ENCODE data around the gene KLHL8.

KLHL8 gene

DNA sequence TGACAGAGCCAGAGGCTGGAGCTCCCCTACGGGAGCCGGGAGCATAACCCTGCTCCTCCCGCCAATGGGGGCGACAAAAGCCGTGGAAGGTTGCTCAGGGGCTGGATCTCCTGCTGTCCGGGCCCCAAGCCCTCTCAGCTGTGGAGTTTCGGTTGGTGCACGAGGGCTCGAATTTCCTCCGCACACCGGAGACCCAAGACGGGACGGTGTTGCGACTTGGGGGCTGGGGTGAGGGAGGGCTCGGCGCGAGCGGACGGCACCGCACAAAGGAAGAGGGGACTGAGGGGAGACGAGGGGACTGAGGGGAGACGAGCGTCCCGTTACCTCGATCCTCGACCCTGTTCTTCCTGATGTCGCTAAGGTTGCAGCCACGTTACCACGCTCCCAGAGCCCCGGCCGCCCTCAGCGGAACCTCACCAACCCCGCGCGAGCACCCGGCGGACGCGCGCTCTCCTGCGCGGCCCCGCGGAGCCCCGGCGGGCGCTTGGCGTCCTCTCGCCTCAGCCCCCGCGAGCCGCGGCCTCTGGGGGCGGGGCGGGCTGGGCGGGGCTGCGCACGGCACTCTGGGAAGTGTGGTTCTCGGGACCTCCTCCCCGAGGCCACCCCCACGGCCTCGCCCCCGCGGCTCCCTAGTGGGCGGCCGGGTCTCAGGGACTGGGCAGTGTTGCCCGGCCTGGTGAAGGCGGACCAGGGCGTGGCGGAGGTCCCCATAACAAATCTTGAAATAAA is at the start of gene KLHL8:
TSS of gene KLHL8 (minus strand) at position 525 of the 729 bp plus-strand sequence. CDS start 25,079 bp downstream, outside the sequence.
- no peaks in the 10 kb centered on the region for H3K9me3 ChIP-seq
- H3K4me3 ChIP-seq, result peak within 1 kb of the TSS; percentile 89
- in situ Hi-C loops (cut with MboI; ENCODE audit: low sequenced_read_pairs), result no loop called here
- H3K4me1 ChIP-seq, result peaks cover 13% of the 10 kb centered on the region
- peak; percentile 77 to 90 for DNase-seq (ENCODE audit: low spot score in 2 of 2)
- H3K36me3 ChIP-seq (replicated peaks), result no peaks in the 10 kb centered on the region; the same call in 1 of the 2 replicates
- H3K27me3 ChIP-seq (ENCODE audit: low read depth), result no peaks in the 10 kb centered on the region

DNA sequence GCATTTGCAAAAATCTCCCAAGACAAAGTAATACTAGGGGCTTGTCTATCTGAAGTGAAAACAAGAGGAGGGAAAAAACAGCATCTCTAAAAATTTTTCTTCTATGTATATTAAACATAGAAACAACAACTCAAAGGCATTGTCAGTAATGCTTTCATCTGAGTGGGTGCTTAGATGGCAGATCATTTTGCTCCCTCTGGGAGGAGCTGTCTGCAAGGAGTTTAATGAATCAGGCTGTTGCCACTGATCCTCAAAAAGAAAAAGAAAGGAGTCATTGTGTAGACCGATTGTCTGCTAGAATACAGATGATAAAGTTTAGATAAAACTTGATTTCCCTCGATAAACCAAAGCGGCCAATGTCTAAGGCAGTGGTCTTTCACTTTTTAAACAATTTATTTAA is 49.7 kb upstream of the KLHL8 start:
- H3K36me3 ChIP-seq (replicated peaks), result no peaks in the 10 kb centered on the region
- H3K4me1 ChIP-seq, result 0 out of 2 replicates have a peak, but pooled peaks cover 3% of the 10 kb centered on the region
- H3K4me3 ChIP-seq, result no peak overlapping the region
- in situ Hi-C loops (cut with MboI; ENCODE audit: low sequenced_read_pairs), result loop anchor here (5.0 to 25.0 kb wide), 2 partner anchors 192 to 567 kb away; partner anchors contain the start of gene MEPE
- peak; percentile 51 to 84 for DNase-seq (ENCODE audit: low spot score in 2 of 2)
- H3K27me3 ChIP-seq (ENCODE audit: low read depth), result no peaks in the 10 kb centered on the region
- H3K9me3 ChIP-seq, result no peaks in the 10 kb centered on the region

DNA sequence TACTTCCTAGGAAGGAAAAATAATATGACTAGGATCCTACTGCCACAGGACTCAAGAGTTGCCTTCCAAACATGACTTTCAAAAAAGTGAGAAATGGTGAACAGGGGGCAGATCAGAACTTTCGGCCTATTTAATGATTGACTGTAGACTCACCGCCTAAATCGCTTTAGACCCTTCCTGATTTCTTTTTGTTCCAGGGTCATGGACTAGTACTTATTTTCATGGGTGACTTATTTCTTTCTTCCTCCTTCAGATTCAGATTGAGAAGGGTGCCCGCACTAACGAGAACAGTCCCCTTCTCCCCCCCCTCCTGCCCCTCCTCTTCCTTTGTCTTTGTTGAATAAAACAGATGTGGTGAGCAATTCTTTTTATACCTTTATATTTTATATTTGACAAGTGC is 48.0 kb upstream of the KLHL8 start:
- no peaks in the 10 kb centered on the region for H3K27me3 ChIP-seq (ENCODE audit: low read depth)
- H3K4me3 ChIP-seq, result no peak overlapping the region
- in situ Hi-C loops (cut with MboI; ENCODE audit: low sequenced_read_pairs), result loop anchor here (25.0 kb wide), 1 partner anchor 569 kb away; the partner anchor contains the start of gene MEPE
- no peaks in the 10 kb centered on the region for H3K9me3 ChIP-seq
- H3K4me1 ChIP-seq, result 0 out of 2 replicates have a peak, but pooled peaks cover 3% of the 10 kb centered on the region
- H3K36me3 ChIP-seq (replicated peaks), result no peaks in the 10 kb centered on the region
- no peak for DNase-seq (ENCODE audit: low spot score in 2 of 2)

DNA sequence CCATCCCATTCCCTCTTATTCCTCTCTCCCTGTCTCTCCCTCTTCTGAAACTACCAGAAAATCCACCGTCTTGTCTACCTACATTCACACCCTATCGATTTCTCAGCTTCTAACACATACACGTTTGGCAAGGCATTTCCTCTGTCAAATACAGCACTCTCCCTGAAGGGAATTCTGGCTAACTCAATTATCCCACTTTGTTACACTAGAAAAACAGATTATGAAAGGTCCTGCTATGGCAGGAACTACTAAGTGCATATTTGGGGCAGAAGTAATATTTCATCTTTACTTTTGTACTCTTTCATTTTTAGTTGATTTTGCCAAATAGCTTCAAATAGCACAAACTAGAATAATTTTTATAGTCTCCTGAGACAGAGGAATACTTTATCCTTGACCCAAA is 46.6 kb upstream of the KLHL8 start:
- in situ Hi-C loops (cut with MboI; ENCODE audit: low sequenced_read_pairs), result loop anchor here (25.0 kb wide), 1 partner anchor 570 kb away; the partner anchor contains the start of gene MEPE
- Histone ChIP-seq H3K9me3 (0 out of 2 replicates have a peak, but pooled peaks cover 7% of the 10 kb centered on the region), H3K4me1 (0 out of 2 replicates have a peak, but pooled peaks cover 3% of the 10 kb centered on the region), H3K36me3 (replicated peaks) (no peaks in the 10 kb centered on the region), H3K27me3 (ENCODE audit: low read depth) (no peaks in the 10 kb centered on the region), H3K4me3 (no peak overlapping the region)
- DNase-seq (ENCODE audit: low spot score in 2 of 2), result no peak

DNA sequence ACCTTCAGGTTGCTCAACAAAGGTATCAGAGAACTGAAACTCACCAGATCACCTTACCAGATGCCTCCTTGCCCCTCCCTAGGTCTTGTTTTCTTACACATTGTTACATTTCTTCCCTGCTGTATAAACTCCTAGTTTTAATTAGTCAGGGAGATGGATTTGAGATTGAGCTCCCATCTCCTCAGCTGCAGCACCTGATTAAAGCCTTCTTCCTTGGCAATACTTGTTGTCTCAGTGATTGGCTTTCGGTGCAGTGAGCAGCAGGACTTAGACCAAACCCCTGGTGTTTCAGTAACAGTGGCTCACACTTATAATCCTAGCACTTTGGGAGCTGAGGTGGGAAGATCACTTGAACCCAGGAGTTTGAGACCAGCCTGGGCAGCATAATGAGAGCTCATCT is 42.5 kb upstream of the KLHL8 start:
- Histone ChIP-seq H3K4me3 (no peak overlapping the region), H3K36me3 (replicated peaks) (no peaks in the 10 kb centered on the region), H3K4me1 (no peaks in the 10 kb centered on the region), H3K9me3 (0 out of 2 replicates have a peak, but pooled peaks cover 7% of the 10 kb centered on the region), H3K27me3 (ENCODE audit: low read depth) (no peaks in the 10 kb centered on the region)
- DNase-seq (ENCODE audit: low spot score in 2 of 2), result no peak
- in situ Hi-C loops (cut with MboI; ENCODE audit: low sequenced_read_pairs), result loop anchor here (25.0 kb wide), 1 partner anchor 574 kb away; the partner anchor contains the start of gene MEPE

DNA sequence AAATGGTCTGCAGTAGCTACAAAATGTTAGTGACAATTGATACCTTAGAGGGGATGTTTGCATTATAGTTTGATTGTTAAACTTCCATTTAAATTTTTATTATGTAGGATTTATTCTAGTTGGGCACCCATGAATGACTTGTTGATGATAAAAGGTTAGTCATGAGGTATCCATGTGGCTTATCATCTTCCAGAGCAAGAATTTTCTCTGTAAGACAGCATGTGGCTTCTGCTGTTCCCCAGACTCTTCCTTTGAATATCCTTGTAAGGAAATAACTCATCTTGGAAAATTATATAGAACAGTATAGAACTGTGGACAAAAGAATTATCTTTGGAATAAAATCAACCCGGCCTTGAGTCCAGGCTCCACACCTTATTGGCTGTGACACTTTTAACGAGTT is 40.1 kb upstream of the KLHL8 start:
- peaks cover 8% of the 10 kb centered on the region; the same call in 1 of the 2 replicates for H3K9me3 ChIP-seq
- no peak overlapping the region for H3K4me3 ChIP-seq
- H3K36me3 ChIP-seq (replicated peaks), result no peaks in the 10 kb centered on the region
- H3K27me3 ChIP-seq (ENCODE audit: low read depth), result no peaks in the 10 kb centered on the region
- no peak for DNase-seq (ENCODE audit: low spot score in 2 of 2)
- no peaks in the 10 kb centered on the region for H3K4me1 ChIP-seq
- in situ Hi-C loops (cut with MboI; ENCODE audit: low sequenced_read_pairs), result loop anchor here (25.0 kb wide), 1 partner anchor 577 kb away; the partner anchor contains the start of gene MEPE

DNA sequence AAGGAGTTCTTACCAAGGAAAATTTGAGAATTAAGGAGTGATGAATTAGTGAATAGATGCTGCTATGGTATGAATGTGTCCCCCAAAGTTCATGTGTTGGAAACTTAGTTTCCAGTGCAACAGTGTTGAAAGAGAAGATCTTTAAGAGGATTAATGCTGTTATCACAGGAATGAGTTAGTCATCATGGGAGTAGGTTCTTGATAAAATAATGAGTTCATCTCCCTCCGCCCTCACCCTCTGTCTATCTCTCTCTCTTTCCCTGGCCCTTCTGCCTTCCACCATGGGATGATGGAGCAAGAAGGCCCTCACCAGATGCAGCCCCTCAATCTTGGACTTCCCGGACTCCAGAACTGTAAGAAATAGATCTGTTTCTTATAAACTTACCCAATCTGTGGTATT is 38.3 kb upstream of the KLHL8 start:
- H3K27me3 ChIP-seq (ENCODE audit: low read depth), result no peaks in the 10 kb centered on the region
- in situ Hi-C loops (cut with MboI; ENCODE audit: low sequenced_read_pairs), result loop anchor here (25.0 kb wide), 1 partner anchor 579 kb away; the partner anchor contains the start of gene MEPE

DNA sequence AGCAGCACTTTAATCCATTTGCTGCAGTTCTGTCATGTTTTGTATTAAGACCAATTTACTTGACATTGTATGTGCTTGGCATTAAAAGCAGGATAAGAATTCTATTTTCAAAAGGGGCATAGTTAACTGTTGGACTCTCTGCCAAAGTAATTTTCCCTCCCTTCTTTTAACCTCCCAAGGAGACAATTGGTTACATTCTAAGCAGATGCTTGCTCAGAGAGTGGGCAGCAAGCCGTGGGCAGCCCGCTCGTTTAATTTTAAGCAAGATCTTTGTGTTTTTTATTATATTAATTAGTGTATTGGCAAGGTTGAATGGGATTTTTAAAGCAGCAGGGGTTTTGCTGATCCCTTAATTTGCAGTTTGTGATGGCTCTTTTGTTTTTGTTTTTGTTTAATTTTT is 37.1 kb upstream of the KLHL8 start:
- Histone ChIP-seq H3K36me3 (replicated peaks) (no peaks in the 10 kb centered on the region), H3K27me3 (ENCODE audit: low read depth) (no peaks in the 10 kb centered on the region), H3K4me1 (0 out of 2 replicates have a peak, but pooled peaks cover 2% of the 10 kb centered on the region), H3K4me3 (no peak overlapping the region), H3K9me3 (peaks cover 5% of the 10 kb centered on the region; the same call in 1 of the 2 replicates)
- no peak for DNase-seq (ENCODE audit: low spot score in 2 of 2)
- in situ Hi-C loops (cut with MboI; ENCODE audit: low sequenced_read_pairs), result loop anchor here (25.0 kb wide), 1 partner anchor 580 kb away; the partner anchor contains the start of gene MEPE

More for the DNA sequence above, 38.3 kb upstream of the KLHL8 start:
- Histone ChIP-seq H3K4me1 (0 out of 2 replicates have a peak, but pooled peaks cover 2% of the 10 kb centered on the region), H3K4me3 (no peak overlapping the region), H3K36me3 (replicated peaks) (no peaks in the 10 kb centered on the region), H3K9me3 (peaks cover 12% of the 10 kb centered on the region; the same call in 1 of the 2 replicates)
- DNase-seq (ENCODE audit: low spot score in 2 of 2), result no peak

DNA sequence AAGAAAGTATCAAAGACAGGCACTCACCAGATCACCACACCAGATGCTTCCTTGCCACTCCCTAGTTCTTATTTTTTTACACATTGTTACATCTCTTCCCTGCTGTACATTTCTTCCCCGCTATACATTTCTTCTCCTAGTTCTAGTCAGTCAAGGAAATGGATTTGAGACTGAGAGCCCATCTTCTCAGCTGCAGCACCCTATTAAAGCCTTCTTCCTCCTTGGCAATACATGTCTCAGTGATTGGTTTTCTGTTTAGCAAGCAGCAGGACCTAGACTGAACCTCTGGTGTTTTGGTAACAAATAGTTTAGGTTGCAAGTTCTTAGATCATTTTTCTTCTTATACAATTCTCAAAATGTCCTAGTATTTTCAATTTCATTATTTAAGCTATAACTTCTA is 35.3 kb upstream of the KLHL8 start:
- Histone ChIP-seq H3K36me3 (replicated peaks) (no peaks in the 10 kb centered on the region), H3K9me3 (peaks cover 5% of the 10 kb centered on the region; the same call in 1 of the 2 replicates), H3K4me1 (0 out of 2 replicates have a peak, but pooled peaks cover 2% of the 10 kb centered on the region), H3K4me3 (no peak overlapping the region), H3K27me3 (ENCODE audit: low read depth) (no peaks in the 10 kb centered on the region)
- no peak for DNase-seq (ENCODE audit: low spot score in 2 of 2)
- in situ Hi-C loops (cut with MboI; ENCODE audit: low sequenced_read_pairs), result loop anchor here (25.0 kb wide), 1 partner anchor 582 kb away; the partner anchor contains the start of gene MEPE

DNA sequence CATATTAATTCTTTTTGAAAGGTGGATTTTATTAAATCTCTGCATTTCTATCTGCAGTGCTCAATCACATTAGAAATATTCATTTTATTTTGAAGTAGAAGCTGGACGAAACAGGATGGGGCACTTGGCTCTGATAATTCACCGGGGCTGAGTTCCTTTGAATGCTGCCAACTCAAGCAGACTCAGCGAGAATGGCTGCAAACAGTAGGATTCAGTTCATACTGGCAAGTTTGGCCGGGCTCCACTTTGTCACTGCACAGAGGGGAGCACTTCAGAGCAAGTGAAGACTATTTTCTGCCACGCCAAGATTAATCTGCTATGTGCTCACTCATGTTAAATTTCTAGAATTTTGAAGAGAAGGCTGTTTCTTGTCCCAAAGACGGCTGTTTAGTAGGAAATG is 30.7 kb upstream of the KLHL8 start:
- H3K4me1 ChIP-seq, result 0 out of 2 replicates have a peak, but pooled peaks cover 2% of the 10 kb centered on the region
- H3K9me3 ChIP-seq, result peaks cover 5% of the 10 kb centered on the region; the same call in 1 of the 2 replicates
- H3K36me3 ChIP-seq (replicated peaks), result no peaks in the 10 kb centered on the region
- no peak for DNase-seq (ENCODE audit: low spot score in 2 of 2)
- H3K27me3 ChIP-seq (ENCODE audit: low read depth), result no peaks in the 10 kb centered on the region
- no peak overlapping the region for H3K4me3 ChIP-seq
- in situ Hi-C loops (cut with MboI; ENCODE audit: low sequenced_read_pairs), result loop anchor here (25.0 kb wide), 1 partner anchor 586 kb away; the partner anchor contains the start of gene MEPE

DNA sequence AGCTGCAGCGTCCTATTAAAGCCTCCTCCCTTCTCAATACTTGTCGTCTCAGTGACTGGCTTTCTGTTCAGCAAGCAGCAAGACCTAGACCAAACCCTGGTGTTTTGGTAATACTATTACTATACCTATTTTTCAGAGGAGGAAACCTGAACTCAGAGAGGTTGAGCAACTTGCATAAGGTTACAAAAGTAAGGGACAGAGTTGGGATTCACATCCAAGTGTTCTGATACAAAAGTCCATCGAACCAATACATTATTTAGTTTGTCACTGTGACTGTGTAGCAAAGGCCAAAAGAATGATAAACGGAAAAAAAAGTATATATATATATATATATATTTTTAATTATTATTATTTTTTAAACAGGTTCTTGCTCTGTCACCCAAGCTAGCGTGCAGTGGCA is 29.9 kb upstream of the KLHL8 start:
- Histone ChIP-seq H3K4me3 (no peak overlapping the region), H3K36me3 (replicated peaks) (no peaks in the 10 kb centered on the region), H3K27me3 (ENCODE audit: low read depth) (no peaks in the 10 kb centered on the region), H3K9me3 (peaks cover 2% of the 10 kb centered on the region; the same call in 1 of the 2 replicates), H3K4me1 (0 out of 2 replicates have a peak, but pooled peaks cover 2% of the 10 kb centered on the region)
- DNase-seq (ENCODE audit: low spot score in 2 of 2), result no peak
- in situ Hi-C loops (cut with MboI; ENCODE audit: low sequenced_read_pairs), result loop anchor here (25.0 kb wide), 1 partner anchor 587 kb away; the partner anchor contains the start of gene MEPE

DNA sequence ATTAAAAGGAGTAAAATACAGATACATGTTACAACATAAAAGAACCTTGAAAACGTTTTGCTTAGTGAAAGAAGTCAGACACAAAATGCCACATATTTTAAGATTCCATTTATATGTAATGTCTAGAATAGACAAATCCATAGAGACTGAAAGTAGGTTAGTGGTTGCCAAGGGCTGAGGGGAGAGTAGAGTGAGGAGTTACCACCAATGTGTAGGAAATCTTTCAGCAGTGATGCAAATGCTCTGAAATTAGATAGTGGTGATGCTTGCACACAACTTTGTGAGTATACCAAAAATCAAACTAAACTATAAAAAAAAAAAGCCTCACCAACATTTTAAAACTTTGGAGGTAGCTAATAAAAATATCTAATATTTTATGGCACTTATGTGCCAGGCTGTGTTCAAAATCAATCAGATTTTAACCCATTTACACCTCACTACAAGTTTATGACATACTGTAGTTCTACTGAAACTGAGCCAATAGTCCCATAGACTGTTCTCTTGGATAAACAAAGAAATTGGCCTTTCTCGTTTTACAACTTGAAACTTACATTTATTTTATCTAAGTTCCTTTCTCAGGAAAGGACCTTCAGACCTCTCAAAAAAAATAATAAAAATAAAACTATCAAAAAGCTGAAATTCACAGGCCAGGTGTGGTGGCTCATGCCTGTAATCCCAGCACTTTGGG is 29.1 kb upstream of the KLHL8 start:
- Histone ChIP-seq H3K9me3 (no peaks in the 10 kb centered on the region), H3K4me1 (0 out of 2 replicates have a peak, but pooled peaks cover under 1% of the 10 kb centered on the region), H3K27me3 (ENCODE audit: low read depth) (no peaks in the 10 kb centered on the region), H3K4me3 (no peak overlapping the region), H3K36me3 (replicated peaks) (no peaks in the 10 kb centered on the region)
- in situ Hi-C loops (cut with MboI; ENCODE audit: low sequenced_read_pairs), result loop anchor here (25.0 kb wide), 1 partner anchor 588 kb away; the partner anchor contains the start of gene MEPE
- DNase-seq (ENCODE audit: low spot score in 2 of 2), result no peak

DNA sequence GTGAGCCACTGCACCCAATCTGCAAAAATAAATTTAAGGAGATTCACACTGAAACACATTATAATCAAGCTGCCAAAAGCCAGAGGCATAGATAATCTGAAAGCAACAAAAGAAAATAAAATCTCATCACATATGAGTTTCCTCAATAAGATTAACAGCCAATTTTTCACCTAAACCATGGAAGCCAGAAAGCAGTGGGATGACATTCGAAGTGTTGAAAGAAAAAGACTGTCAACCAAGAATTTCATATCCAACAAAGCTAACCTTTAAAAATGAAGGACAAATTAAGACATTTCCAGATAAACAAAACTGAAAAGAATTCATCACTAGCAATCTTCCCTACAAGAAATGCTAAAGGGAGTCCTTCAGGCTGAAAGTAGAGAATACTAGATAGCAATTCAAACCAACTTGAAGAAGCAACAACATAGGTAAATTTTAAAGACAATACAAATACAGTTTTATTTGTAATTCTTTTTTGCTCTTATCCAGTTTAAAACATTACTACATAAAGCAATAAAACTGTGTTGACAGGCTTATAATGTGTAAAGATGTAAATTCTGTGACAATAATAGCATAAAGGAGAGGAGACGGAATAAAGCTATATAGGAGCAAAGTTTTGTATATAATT is 23.1 kb upstream of the KLHL8 start:
- H3K4me3 ChIP-seq, result no peak overlapping the region
- H3K4me1 ChIP-seq, result no peaks in the 10 kb centered on the region
- no peak for DNase-seq (ENCODE audit: low spot score in 2 of 2)
- in situ Hi-C loops (cut with MboI; ENCODE audit: low sequenced_read_pairs), result no loop called here
- no peaks in the 10 kb centered on the region for H3K36me3 ChIP-seq (replicated peaks)
- peaks cover 15% of the 10 kb centered on the region for H3K9me3 ChIP-seq
- no peaks in the 10 kb centered on the region; the same call in 1 of the 2 replicates for H3K27me3 ChIP-seq (ENCODE audit: low read depth)

All from HAP-1 (cell line).